GM23248 (cell line): ENCODE measurements around the gene ZNF236.

Experiments used
- EZH2 ChIP-seq: fragments of 200-600 bp; sonication (generic); IDR thresholded peaks from 2 replicates; pipeline ENCODE4 v1.6.1; 2018; ENCODE audit warnings: antibody characterized with exemption, mild to moderate bottlenecking; ENCODE audit not compliant: insufficient read depth, poor library complexity, severe bottlenecking
- EZH2phosphoT487 ChIP-seq: fragments of 200-600 bp; sonication (generic); IDR thresholded peaks from 2 replicates; pipeline ENCODE4 v1.6.1; 2018; ENCODE audit warnings: antibody characterized with exemption, moderate library complexity, mild to moderate bottlenecking, low read depth; ENCODE audit not compliant: insufficient read depth

GRCh38 chr18:76977684-76978232 lies 155.4 kb downstream of the ZNF236 start:
- TF ChIP-seq EZH2phosphoT487 (no peak), EZH2 (no peak)
